Rectal smooth muscle tissue (tissue), 1 donor: ENCODE measurements around the gene SKOR2.
"Not testable (repeated sequence)": the region's sequence is repeated elsewhere in the genome, so short reads cannot be mapped to it uniquely, and the experiment has no call there.

Source experiments
- H3K27ac ChIP-seq: one replicate; pipeline ENCODE4 v1.7.0; 2013; ENCODE audit warnings: low read depth, low read length, inconsistent platforms
- H3K27me3 ChIP-seq: one replicate; pipeline ENCODE4 v1.7.0; 2013; ENCODE audit warnings: low read length; ENCODE audit not compliant: control insufficient read depth, insufficient read depth
- H3K36me3 ChIP-seq: one replicate; pipeline ENCODE4 v1.7.0; 2013; ENCODE audit warnings: low read length; ENCODE audit not compliant: control insufficient read depth, insufficient read depth
- H3K4me1 ChIP-seq: one replicate; pipeline ENCODE4 v1.7.0; 2013; ENCODE audit warnings: low read length; ENCODE audit not compliant: control insufficient read depth, insufficient read depth
- H3K4me3 ChIP-seq: one replicate; pipeline ENCODE4 v1.7.0; 2013; ENCODE audit warnings: low read length
- H3K9ac ChIP-seq: one replicate; pipeline ENCODE4 v1.7.0; 2013; ENCODE audit warnings: low read length

Gene SKOR2

GRCh38 chr18:47206945-47207637 is 44.4 kb downstream of the SKOR2 start:
- H3K36me3 ChIP-seq, result no peaks in the 10 kb centered on the region
- no peak overlapping the region for H3K9ac ChIP-seq
- no peak overlapping the region for H3K27ac ChIP-seq
- no peaks in the 10 kb centered on the region for H3K4me1 ChIP-seq
- H3K4me3 ChIP-seq, result no peak overlapping the region
- peaks cover 3% of the 10 kb centered on the region for H3K27me3 ChIP-seq

GRCh38 chr18:47204908-47205522 is 46.4 kb downstream of the SKOR2 start:
- H3K9ac ChIP-seq, result no peak overlapping the region
- H3K27ac ChIP-seq, result no peak overlapping the region
- H3K4me1 ChIP-seq, result no peaks in the 10 kb centered on the region
- no peaks in the 10 kb centered on the region for H3K36me3 ChIP-seq
- no peak overlapping the region for H3K4me3 ChIP-seq
- H3K27me3 ChIP-seq, result no peaks in the 10 kb centered on the region

GRCh38 chr18:47203626-47204464 is 47.6 kb downstream of the SKOR2 start:
- Histone ChIP-seq H3K27me3 (no peaks in the 10 kb centered on the region), H3K9ac (no peak overlapping the region), H3K4me1 (no peaks in the 10 kb centered on the region), H3K36me3 (no peaks in the 10 kb centered on the region), H3K4me3 (no peak overlapping the region), H3K27ac (no peak overlapping the region)

GRCh38 chr18:47195961-47196360 is 55.5 kb downstream of the SKOR2 start:
- H3K27me3 ChIP-seq, H3K4me3 ChIP-seq, H3K27ac ChIP-seq, H3K36me3 ChIP-seq, H3K9ac ChIP-seq, H3K4me1 ChIP-seq: not testable (repeated sequence)

- Histone ChIP-seq H3K27ac (no peak overlapping the region), H3K9ac (no peak overlapping the region), H3K27me3 (no peaks in the 10 kb centered on the region), H3K36me3 (no peaks in the 10 kb centered on the region), H3K4me3 (no peak overlapping the region), H3K4me1 (no peaks in the 10 kb centered on the region)
Measured at GRCh38 chr18:47191961-47192360, 59.5 kb downstream of the SKOR2 start.

GRCh38 chr18:47187721-47188120 is 63.7 kb downstream of the SKOR2 start:
- Histone ChIP-seq H3K36me3 (no peaks in the 10 kb centered on the region), H3K4me3 (no peak overlapping the region), H3K9ac (no peak overlapping the region), H3K4me1 (no peaks in the 10 kb centered on the region), H3K27ac (no peak overlapping the region), H3K27me3 (no peaks in the 10 kb centered on the region)

- Histone ChIP-seq H3K36me3 (no peaks in the 10 kb centered on the region), H3K27me3 (no peaks in the 10 kb centered on the region), H3K4me1 (no peaks in the 10 kb centered on the region), H3K27ac (no peak overlapping the region), H3K9ac (no peak overlapping the region), H3K4me3 (no peak overlapping the region)
Measured at GRCh38 chr18:47184419-47185050, 66.9 kb downstream of the SKOR2 start.

GRCh38 chr18:47182156-47182555 is 69.3 kb downstream of the SKOR2 start:
- not testable (repeated sequence) for H3K4me1 ChIP-seq, H3K27ac ChIP-seq, H3K27me3 ChIP-seq, H3K36me3 ChIP-seq, H3K9ac ChIP-seq, H3K4me3 ChIP-seq

GRCh38 chr18:47180765-47181164 is 70.7 kb downstream of the SKOR2 start:
- H3K9ac ChIP-seq, result no peak overlapping the region
- no peak overlapping the region for H3K27ac ChIP-seq
- no peak overlapping the region for H3K4me3 ChIP-seq
- H3K36me3 ChIP-seq, result no peaks in the 10 kb centered on the region
- no peaks in the 10 kb centered on the region for H3K4me1 ChIP-seq
- H3K27me3 ChIP-seq, result no peaks in the 10 kb centered on the region

GRCh38 chr18:47179520-47179919 is 71.9 kb downstream of the SKOR2 start:
- H3K9ac ChIP-seq, result no peak overlapping the region
- H3K4me1 ChIP-seq, result peaks cover 6% of the 10 kb centered on the region
- no peaks in the 10 kb centered on the region for H3K36me3 ChIP-seq
- H3K27ac ChIP-seq, result no peak overlapping the region
- H3K4me3 ChIP-seq, result no peak overlapping the region
- H3K27me3 ChIP-seq, result no peaks in the 10 kb centered on the region

- Histone ChIP-seq H3K9ac (no peak within 1 kb of the TSS), H3K27me3 (no peaks in the 10 kb centered on the region), H3K4me1 (peaks cover 6% of the 10 kb centered on the region), H3K4me3 (peak within 1 kb of the TSS; percentile 69), H3K27ac (peak within 1 kb of the TSS; percentile 72), H3K36me3 (no peaks in the 10 kb centered on the region)
Measured at GRCh38 chr18:47175898-47176575, 75.4 kb downstream of the SKOR2 start, which contains the start of gene IER3IP1. Gene IER3IP1, minus strand, starts transcription at chr18:47176364. Its CDS starts 87 bp downstream, at chr18:47176277.
